T-cell (primary cell): ENCODE data around the gene TNFAIP1. TPM values are rescaled to one million over a fixed set of nuclear protein-coding genes. Genes with fewer than 3 reads are reported as not detected.
"Not testable (repeated sequence)": the region's sequence is repeated elsewhere in the genome, so short reads cannot be mapped to it uniquely, and the experiment has no call there.

ENCODE experiments used
- ATAC-seq, 4 experiments: fragments of 200-7000 bp in 3 of 4; fragments of 150-1000 bp in 1 of 4; cut with Tn5 transposase; replicated peaks in 1 of 4; 1 replicate in 3 of 4; 2 replicates in 1 of 4; pipeline ENCODE4 v1.10.0; 2021; ENCODE audit warnings: moderate library complexity in 3 of 4, mild to moderate bottlenecking in 2 of 4, moderate number of reproducible peaks in 1 of 4
- CTCF ChIA-PET, 2 donors: fragments of 300-600 bp; sonication (Branson Sonifier 250); formaldehyde crosslinking; loops; one replicate each; lab custom pipeline; 2022; ENCODE audit warnings: antibody characterized with exemption in 2 of 2; lab: Charles Lee
- POLR2A ChIA-PET, 2 donors: fragments of 300-600 bp; sonication (Branson Sonifier 250); formaldehyde crosslinking; loops; one replicate each; lab custom pipeline; 2022; ENCODE audit warnings: antibody characterized with exemption in 2 of 2; lab: Charles Lee
- DNase-seq, 35 experiments: peaks; one replicate each; pipeline versions ENCODE4 v3.0.0 to v3.0.0-alpha.2; 2013 to 2023
- H3K27ac ChIP-seq: one replicate; pipeline ENCODE4 v1.5.1; 2013; ENCODE audit warnings: low read length
- H3K27me3 ChIP-seq, 2 experiments: replicated peaks in 1 of 2; 1 replicate in 1 of 2; 2 replicates in 1 of 2; pipeline versions ENCODE4 v1.6.1 to v1.7.0; 2013; ENCODE audit warnings: low read length in 1 of 2, mixed read lengths in 1 of 2; ENCODE audit not compliant: control insufficient read depth in 2 of 2, insufficient read depth in 2 of 2; ENCODE audit errors: extremely low read depth in 1 of 2
- H3K36me3 ChIP-seq, 2 donors: 1 replicate in 1 of 2; 2 replicates in 1 of 2; pipeline versions ENCODE4 v1.6.1 to v1.7.0; 2013; ENCODE audit warnings: low read length in 1 of 2; ENCODE audit not compliant: control insufficient read depth in 2 of 2, insufficient read depth in 1 of 2; ENCODE audit errors: extremely low read depth in 1 of 2
- H3K4me1 ChIP-seq, 2 experiments: 1 replicate in 1 of 2; 2 replicates in 1 of 2; pipeline versions ENCODE4 v1.6.1 to v1.7.0; 2013; ENCODE audit warnings: low read length in 2 of 2, mixed read lengths in 1 of 2; ENCODE audit not compliant: insufficient read depth in 2 of 2, control insufficient read depth in 1 of 2; ENCODE audit errors: extremely low read depth in 1 of 2
- H3K4me3 ChIP-seq, 2 donors: 1 replicate in 1 of 2; 2 replicates in 1 of 2; pipeline versions ENCODE4 v1.5.1 to v1.7.0; 2013; ENCODE audit warnings: mild to moderate bottlenecking in 2 of 2, low read length in 1 of 2, moderate library complexity in 1 of 2; ENCODE audit not compliant: control insufficient read depth in 1 of 2; ENCODE audit errors: extremely low read depth in 1 of 2
- H3K9me3 ChIP-seq: 2 replicates; pipeline ENCODE4 v1.7.0; 2013
- H3K27ac Mint-ChIP-seq, 2 donors: one replicate each; pipeline ENCODE4 v1.8.0; 2020 to 2021; ENCODE audit warnings: mild to moderate bottlenecking in 2 of 2, mixed read lengths in 2 of 2
- H3K27me3 Mint-ChIP-seq, 2 donors: one replicate each; pipeline ENCODE4 v1.8.0; 2021 to 2022; ENCODE audit warnings: mixed read lengths in 2 of 2
- H3K36me3 Mint-ChIP-seq: one replicate; pipeline ENCODE4 v1.8.0; 2021; ENCODE audit warnings: mixed read lengths
- H3K4me1 Mint-ChIP-seq, 3 donors: one replicate each; pipeline ENCODE4 v1.8.0; 2020 to 2022; ENCODE audit warnings: mixed read lengths in 3 of 3, mild to moderate bottlenecking in 1 of 3
- H3K4me3 Mint-ChIP-seq, 3 donors: one replicate each; pipeline ENCODE4 v1.8.0; 2020 to 2022; ENCODE audit warnings: mild to moderate bottlenecking in 3 of 3, mixed read lengths in 3 of 3, moderate library complexity in 3 of 3
- H3K9me3 Mint-ChIP-seq, 3 donors: one replicate each; pipeline ENCODE4 v1.8.0; 2020 to 2022; ENCODE audit warnings: mixed read lengths in 3 of 3
- WGBS: methylation state at CpG from one replicate; pipeline ENCODE4 v1.1.5; 2013; ENCODE audit warnings: missing lambda C conversion rate; ENCODE audit not compliant: insufficient coverage; 5-methylcytosine and 5-hydroxymethylcytosine counted together
- total RNA-seq, 35 experiments: library from RNA in 6 of 35; stranded (reverse) in 6 of 35; fragments of 120-200 nt in 1 of 35; gene quantifications; one replicate each; pipeline versions ENCODE4 v1.2.1 to v1.2.4 and lab custom pipeline; 2013 to 2026

TNFAIP1 gene, protein sequence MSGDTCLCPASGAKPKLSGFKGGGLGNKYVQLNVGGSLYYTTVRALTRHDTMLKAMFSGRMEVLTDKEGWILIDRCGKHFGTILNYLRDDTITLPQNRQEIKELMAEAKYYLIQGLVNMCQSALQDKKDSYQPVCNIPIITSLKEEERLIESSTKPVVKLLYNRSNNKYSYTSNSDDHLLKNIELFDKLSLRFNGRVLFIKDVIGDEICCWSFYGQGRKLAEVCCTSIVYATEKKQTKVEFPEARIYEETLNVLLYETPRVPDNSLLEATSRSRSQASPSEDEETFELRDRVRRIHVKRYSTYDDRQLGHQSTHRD
- total RNA-seq (10 to 100 TPM; 12.1 to 28.9 (median 23.3) TPM), total RNA-seq (lab: John Stamatoyannopoulos, UW) (16.4 to 41.8 (median 27.6) reads per million in 29 experiments)
- 9.5 TPM for total RNA-seq (2013)

DNA sequence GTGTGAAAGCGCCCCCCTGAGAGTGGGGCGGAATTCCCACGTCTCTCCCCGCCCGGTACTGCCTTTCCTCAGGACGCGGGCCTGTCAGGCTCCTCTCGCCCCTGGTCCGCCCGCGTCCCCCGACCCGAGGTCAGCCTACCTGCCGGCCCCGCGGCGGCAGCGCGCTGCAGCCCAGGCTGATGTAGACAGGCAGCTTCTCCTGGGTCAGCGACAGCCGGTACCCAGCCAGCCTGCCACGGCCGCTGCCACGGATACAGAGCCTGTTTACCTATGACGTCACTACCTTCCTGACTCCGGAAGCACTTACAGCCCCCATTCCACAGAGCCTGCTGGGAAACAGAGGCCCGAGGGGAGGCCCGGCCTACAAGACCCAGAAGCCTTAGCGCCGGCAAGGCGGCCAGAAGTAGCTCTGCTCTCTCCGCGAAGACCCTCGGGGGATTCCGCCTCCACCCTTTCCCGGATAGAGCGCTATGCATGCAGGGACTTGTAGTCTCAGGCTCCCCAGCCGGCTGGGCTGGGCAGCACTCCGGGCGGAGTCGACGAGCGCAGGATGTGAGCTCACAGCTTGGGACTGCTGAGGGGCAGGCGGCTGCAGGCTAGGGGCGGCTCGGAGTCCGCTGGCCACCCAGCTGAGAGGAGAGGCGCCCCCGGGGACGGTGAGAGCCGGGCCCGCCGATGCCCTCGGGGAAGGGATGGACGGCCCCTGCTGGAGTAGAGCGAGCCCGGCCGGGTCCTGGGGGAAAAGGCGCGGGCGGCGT lies at the start of gene TNFAIP1, which contains the start of gene IFT20:
TSS of gene TNFAIP1 (plus strand) at position 561 of the 758 bp plus-strand sequence. CDS start 3,761 bp downstream, outside the sequence.
TSS of gene IFT20 (minus strand) at position 272 of the 758 bp plus-strand sequence. CDS start 3,487 bp downstream, outside the sequence.
- Mint-ChIP-seq H3K27ac (peak within 1 kb of the TSS; percentile 87 to 90), H3K4me3 (peak within 1 kb of the TSS; percentile 95 to 98 (median 96)), H3K9me3 (no peaks in the 10 kb centered on the region), H3K4me1 (peaks cover 49 to 54% (median 50%) of the 10 kb centered on the region in 3 donors), H3K27me3 (no peaks in the 10 kb centered on the region), H3K36me3 (peaks cover 20% of the 10 kb centered on the region)
- H3K27me3 ChIP-seq: no peaks in the 10 kb centered on the region
- DNase-seq (peak; percentile 88 to 99 (median 98)), ATAC-seq (peak; percentile 95 to 99 (median 98))
- WGBS: under 1% methylated on average over 62 of the region's 62 CpGs
- ChIA-PET CTCF (interaction anchor here (0.6 to 1.8 kb wide), 11 partner anchors 13 to 616 kb away, joined by 3 to 15 read pairs (median 4); partner anchors contain the start of genes LYRM9 (in 1 of the 2), POLDIP2 (in 1 of the 2) and TMEM97 (in 1 of the 2)), POLR2A (interaction anchor here (0.5 to 2.5 kb wide), 12 partner anchors 16 to 489 kb away, joined by 3 to 25 read pairs (median 3); partner anchors contain the start of genes POLDIP2 (in 2 of the 2), TMEM97 (in 2 of the 2), LYRM9 (in 1 of the 2) and RPL23A (in 1 of the 2))
- H3K4me1 ChIP-seq: peaks cover 12 to 28% of the 10 kb centered on the region in 2 experiments
- H3K9me3 ChIP-seq: no peaks in the 10 kb centered on the region
- peaks cover 10 to 32% of the 10 kb centered on the region in 2 donors for H3K36me3 ChIP-seq
- peak within 1 kb of the TSS; percentile 81 to 88 for H3K4me3 ChIP-seq
- peak within 1 kb of the TSS; percentile 77 for H3K27ac ChIP-seq

DNA sequence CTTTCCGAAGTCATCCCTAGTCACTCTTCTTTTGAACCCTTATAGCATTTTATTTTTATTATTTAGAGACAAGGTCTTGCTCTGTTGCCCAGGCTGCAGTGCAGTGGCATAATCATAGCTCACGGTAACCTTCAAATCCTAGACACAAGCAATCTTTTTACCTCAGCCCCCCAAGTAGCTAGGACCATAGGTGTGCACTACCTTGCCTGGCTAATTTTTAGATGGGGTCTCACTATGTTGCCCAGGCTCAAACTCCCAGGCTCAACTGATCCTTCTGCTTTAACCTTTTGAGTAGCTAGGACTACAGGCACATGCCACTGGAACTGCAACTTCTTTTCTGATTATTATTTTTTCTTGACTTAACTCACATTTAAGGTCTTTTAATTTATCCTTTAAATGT lies 49.6 kb upstream of the TNFAIP1 start:
- DNase-seq (no peak), ATAC-seq (no peak)
- no peak overlapping the region for H3K27ac Mint-ChIP-seq
- H3K4me1 Mint-ChIP-seq: no peaks in the 10 kb centered on the region
- no peaks in the 10 kb centered on the region for H3K36me3 Mint-ChIP-seq
- no peaks in the 10 kb centered on the region for H3K9me3 ChIP-seq
- peaks cover 0 to 8% of the 10 kb centered on the region in 2 experiments for H3K27me3 ChIP-seq
- ChIA-PET POLR2A (interaction anchor here (0.6 kb wide), 2 partner anchors 22 to 107 kb away, joined by 3 to 4 read pairs; no protein-coding TSS in a partner anchor), CTCF (no interaction called here)
- no peaks in the 10 kb centered on the region for H3K9me3 Mint-ChIP-seq
- H3K4me1 ChIP-seq: no peaks in the 10 kb centered on the region
- H3K4me3 ChIP-seq: no peak overlapping the region
- H3K4me3 Mint-ChIP-seq: no peak overlapping the region
- no peaks in the 10 kb centered on the region for H3K36me3 ChIP-seq
- H3K27me3 Mint-ChIP-seq: peaks cover 0 to 9% of the 10 kb centered on the region in 2 donors
- H3K27ac ChIP-seq: no peak overlapping the region
- WGBS: no CpG with 5 or more reads among the region's 2 CpGs

DNA sequence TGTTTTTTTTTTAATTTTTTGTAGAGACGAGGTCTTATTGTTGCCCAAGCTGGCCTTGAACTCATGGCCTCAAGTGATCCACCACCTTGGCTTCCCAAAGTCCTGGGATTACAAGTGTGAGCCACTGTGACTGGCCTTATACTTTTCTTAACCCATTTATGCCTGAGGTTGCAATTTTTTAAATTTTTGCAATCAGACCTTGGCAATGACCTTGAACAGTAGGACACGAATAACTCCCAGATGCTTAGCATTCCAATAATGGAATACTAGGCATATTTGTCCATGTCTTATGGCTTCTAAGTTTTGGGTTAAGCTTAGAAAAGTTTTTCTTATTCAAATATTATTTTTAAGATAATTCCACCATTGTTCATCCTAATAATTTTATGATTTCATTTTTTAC lies 44.9 kb upstream of the TNFAIP1 start:
- ATAC-seq: no peak
- Histone ChIP-seq H3K9me3 (no peaks in the 10 kb centered on the region), H3K27ac (no peak overlapping the region), H3K4me1 (no peaks in the 10 kb centered on the region), H3K36me3 (no peaks in the 10 kb centered on the region), H3K27me3 (peaks cover 0 to 10% of the 10 kb centered on the region in 2 experiments), H3K4me3 (no peak overlapping the region)
- Mint-ChIP-seq H3K36me3 (no peaks in the 10 kb centered on the region), H3K4me3 (no peak overlapping the region), H3K27me3 (peaks cover 12 to 23% of the 10 kb centered on the region in 2 donors), H3K9me3 (no peaks in the 10 kb centered on the region), H3K4me1 (no peaks in the 10 kb centered on the region), H3K27ac (no peak overlapping the region)
- ChIA-PET POLR2A (no interaction called here), CTCF (no interaction called here)
- DNase-seq: no peak
- WGBS: no CpG with 5 or more reads among the region's 2 CpGs

DNA sequence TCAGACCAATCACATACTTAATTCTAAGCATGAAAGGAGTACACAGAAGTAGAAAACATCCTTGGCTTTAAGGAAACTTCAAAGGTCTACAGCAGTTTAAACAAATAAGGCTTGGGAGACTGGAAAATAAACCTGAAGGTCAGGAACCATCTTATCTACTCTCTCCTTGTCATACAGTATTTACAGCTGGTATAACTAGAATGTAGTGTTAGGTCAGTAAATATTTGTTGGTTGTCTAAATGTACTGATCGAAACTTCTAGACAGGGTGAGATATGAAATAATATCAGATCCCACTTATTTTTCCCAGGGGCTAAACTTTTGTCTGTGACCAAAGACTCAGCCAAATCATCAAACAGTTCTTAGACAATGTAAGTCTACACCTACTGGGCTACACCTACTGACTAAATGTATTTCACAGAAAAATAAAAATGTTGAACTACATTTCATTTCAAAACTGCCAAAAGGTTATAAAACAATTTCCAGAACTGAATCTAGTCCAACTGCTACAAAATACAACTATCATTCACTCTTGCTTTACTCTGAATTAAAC lies 43.7 kb upstream of the TNFAIP1 start:
- no peaks in the 10 kb centered on the region for H3K9me3 Mint-ChIP-seq
- H3K27ac Mint-ChIP-seq: no peak overlapping the region
- Histone ChIP-seq H3K4me3 (no peak overlapping the region), H3K27me3 (peaks cover 0 to 11% of the 10 kb centered on the region in 2 experiments), H3K27ac (no peak overlapping the region), H3K9me3 (no peaks in the 10 kb centered on the region), H3K4me1 (no peaks in the 10 kb centered on the region), H3K36me3 (no peaks in the 10 kb centered on the region)
- H3K36me3 Mint-ChIP-seq: no peaks in the 10 kb centered on the region
- H3K27me3 Mint-ChIP-seq: peaks cover 12 to 21% of the 10 kb centered on the region in 2 donors
- no CpG with 5 or more reads among the region's 1 CpG for WGBS
- ChIA-PET POLR2A (no interaction called here), CTCF (no interaction called here)
- DNase-seq: no peak
- H3K4me3 Mint-ChIP-seq: no peak overlapping the region
- no peak for ATAC-seq
- H3K4me1 Mint-ChIP-seq: no peaks in the 10 kb centered on the region

DNA sequence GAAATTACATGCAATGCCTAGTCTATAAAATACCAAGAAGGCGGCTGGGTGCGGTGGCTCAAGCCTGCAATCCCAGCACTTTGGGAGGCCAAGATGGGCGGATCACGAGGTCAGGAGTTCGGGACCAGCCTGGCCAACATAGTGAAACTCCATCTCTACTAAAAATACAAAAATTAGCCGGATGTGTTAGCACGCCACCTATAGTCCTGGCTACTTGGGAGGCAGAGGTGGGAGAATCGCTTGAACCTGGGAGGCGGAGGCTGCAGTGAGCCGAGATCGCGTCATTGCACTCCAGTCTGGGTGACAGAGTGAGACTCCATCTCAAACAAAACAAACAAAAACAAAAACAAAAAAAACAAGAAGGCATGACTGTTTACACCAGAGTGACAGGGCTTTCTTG lies 42.7 kb upstream of the TNFAIP1 start:
- ATAC-seq, H3K4me3 ChIP-seq, CTCF ChIA-PET, H3K4me1 Mint-ChIP-seq, POLR2A ChIA-PET, H3K27ac ChIP-seq, H3K36me3 Mint-ChIP-seq, H3K9me3 ChIP-seq, H3K4me1 ChIP-seq, H3K9me3 Mint-ChIP-seq, H3K4me3 Mint-ChIP-seq, H3K27ac Mint-ChIP-seq, DNase-seq, H3K36me3 ChIP-seq: not testable (repeated sequence)
- 100% methylated on average over 1 of the region's 12 CpGs for WGBS
- H3K27me3 Mint-ChIP-seq: peaks cover 12 to 21% of the 10 kb centered on the region in 2 donors
- peaks cover 0 to 14% of the 10 kb centered on the region in 2 experiments for H3K27me3 ChIP-seq

DNA sequence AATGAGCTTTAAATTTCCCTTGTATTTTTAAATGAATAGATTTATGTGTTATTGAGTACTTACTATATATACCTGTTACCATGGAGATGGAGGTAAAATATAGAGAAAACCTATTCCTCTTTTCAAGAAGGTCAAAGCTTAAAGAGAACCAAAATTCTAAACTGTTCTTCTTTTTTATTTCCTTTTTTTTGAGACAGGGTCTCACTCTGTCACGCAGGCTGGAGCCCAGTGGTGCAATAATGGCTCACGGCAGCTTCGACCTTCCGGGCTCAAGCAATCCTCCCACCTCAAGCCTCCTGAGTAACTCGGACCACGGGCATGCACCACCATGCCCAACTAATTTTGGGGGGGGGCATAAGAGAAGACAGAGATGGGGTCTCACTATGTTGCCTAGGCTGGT lies 41.6 kb upstream of the TNFAIP1 start:
- CTCF ChIA-PET: interaction anchor here (0.6 to 1.0 kb wide), 2 partner anchors 9 to 10 kb away, joined by 3 to 4 read pairs; no protein-coding TSS in a partner anchor

More for the DNA sequence above, 41.6 kb upstream of the TNFAIP1 start:
- POLR2A ChIA-PET: interaction anchor here (0.6 kb wide), 2 partner anchors 42 to 210 kb away, joined by 3 read pairs; partner anchors contain the start of gene TNFAIP1 (in 1 of the 2)
- no peaks in the 10 kb centered on the region for H3K4me1 ChIP-seq
- peaks cover 12 to 21% of the 10 kb centered on the region in 2 donors for H3K27me3 Mint-ChIP-seq
- H3K36me3 Mint-ChIP-seq: no peaks in the 10 kb centered on the region
- H3K27ac ChIP-seq: no peak overlapping the region
- no peak overlapping the region for H3K4me3 Mint-ChIP-seq
- no peak overlapping the region for H3K27ac Mint-ChIP-seq
- no peak overlapping the region for H3K4me3 ChIP-seq
- DNase-seq: no peak
- H3K9me3 Mint-ChIP-seq: no peaks in the 10 kb centered on the region
- WGBS: no CpG with 5 or more reads among the region's 6 CpGs
- H3K9me3 ChIP-seq: no peaks in the 10 kb centered on the region
- no peaks in the 10 kb centered on the region for H3K4me1 Mint-ChIP-seq
- peaks cover 0 to 14% of the 10 kb centered on the region in 2 experiments for H3K27me3 ChIP-seq
- H3K36me3 ChIP-seq: no peaks in the 10 kb centered on the region
- no peak for ATAC-seq
